CD1c-positive myeloid dendritic cell (primary cell): ENCODE measurements around the gene GALM.
"Not testable (repeated sequence)": the region's sequence is repeated elsewhere in the genome, so short reads cannot be mapped to it uniquely, and the experiment has no call there.

Source experiments
- DNase-seq: peaks from one replicate; pipeline ENCODE4 v3.0.0-alpha.2; 2016; ENCODE audit errors: extremely low spot score

The GALM gene

DNA sequence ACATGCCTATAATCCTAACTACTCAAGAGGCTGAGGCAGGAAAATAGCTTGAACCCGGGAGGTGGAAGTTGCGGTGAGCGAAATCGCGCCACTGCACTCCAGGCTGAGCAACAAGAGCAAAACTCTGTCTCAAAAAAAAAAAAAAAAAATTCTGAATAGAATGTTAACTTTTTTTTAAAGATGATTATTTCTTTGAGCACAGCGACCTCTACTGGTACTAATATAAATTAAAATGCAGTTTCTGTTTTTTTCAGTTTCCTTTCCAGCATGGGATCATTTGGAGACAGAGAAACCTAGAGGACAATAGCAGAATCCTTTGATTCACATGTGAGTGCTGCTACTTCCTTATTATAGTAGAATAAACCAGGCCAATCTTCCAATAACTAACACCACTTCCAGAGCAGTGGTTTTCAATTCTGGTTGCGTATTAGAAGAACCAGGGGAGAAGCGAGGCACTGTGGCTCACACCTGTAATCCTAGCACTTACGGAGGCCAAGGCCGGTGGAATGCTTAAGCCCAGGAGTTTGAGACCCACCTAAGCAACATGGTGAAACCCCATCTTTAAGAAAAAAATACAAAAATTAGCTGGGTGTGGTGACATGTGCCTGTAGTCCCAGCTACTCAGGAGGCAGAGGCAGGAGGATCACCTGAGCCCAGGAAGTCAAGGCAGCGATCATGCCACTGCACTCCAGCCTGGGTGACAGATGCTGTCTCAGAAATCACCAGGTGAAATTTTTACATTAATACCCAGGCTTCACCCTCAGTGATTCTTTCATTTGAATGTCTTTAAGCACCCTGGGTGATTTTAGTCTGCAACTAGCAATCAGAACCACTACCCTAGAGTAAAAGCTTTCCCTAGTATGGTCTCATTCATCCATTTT lies 75.2 kb downstream of the GALM start:
- peak; percentile 84 for DNase-seq

DNA sequence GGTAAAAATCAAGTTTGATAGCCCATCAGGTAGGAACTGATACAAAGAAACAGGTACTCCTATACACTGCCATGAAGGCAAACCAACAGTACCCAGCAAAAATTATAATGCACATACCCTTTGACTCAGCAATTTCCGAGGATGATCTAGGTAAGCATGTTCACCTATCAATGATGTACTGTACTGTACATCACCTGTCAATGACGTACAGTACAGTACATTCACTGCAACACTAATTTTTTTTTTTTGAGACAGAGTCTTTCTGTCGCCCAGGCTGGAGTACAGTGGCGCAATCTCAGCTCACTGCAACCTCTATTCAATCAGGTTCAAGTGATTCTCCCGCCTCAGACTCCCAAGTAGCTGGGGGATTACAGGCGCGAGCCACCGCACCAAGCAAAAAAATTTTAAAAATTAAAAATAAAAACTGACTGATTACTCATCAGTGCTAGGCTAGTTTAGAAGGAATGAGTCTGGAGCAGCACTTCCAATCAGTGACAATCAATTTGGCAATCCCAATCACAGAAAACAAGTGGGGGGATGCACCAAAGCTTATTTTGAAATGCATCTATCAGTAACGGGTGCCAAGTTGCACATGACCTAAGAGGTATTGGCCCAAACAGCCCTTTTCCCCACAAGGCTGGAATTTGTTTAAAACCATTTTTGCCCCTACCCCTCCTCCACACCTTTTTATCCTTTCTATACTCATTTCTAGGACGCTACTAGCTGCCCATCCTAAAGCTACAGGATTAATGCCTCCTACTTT lies 77.1 kb downstream of the GALM start:
- no peak for DNase-seq

DNA sequence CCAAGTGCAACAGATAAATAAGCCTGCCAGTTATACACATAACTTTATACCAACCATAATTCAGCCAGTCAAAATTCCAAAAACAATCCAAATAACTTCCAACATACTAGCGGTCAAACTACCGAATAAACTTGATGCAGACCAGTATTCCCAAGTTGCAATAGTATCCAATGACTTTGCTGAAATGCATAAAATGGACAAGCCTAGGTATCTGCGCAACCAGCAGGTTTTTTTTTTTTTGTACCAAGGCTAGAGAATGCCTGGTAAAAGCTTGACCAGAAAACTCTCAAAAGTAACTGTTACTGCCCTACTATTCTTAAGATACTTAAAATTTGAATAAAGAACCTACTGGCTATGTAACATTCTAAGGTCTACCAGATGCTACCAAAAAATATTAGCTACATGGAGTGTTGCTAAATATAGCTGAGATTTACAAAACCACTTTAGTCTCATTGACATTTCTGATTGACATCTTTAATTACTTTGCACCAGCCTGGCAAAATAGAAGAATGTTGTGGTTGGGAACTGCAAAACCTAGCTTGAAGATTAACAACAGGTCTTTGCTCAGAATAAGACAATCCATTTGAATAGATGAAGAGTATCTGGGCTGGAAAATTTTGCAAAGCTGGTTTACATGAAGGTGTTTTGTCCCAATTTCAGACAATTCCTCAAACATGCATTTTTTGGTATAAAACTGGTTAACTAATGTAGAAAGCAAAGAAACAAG lies 77.9 kb downstream of the GALM start:
- DNase-seq = no peak

DNA sequence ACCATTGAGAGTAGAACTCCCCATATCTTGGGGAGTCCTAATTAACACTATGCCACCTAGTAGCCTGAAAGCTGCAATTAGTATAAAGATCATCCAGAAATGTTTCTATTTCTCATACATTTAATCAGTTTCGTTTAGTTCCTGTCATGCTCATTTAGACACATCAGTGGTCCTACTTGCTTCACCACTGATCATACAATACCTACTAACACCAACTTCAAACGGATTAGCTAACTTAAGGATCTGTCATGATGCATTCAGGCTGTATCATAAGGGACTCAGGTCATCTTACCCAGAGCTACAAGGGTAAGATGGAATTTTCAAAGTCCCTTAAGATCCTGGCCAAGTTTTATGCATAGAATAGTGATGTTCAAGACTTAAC lies 78.5 kb downstream of the GALM start:
- no peak for DNase-seq

DNA sequence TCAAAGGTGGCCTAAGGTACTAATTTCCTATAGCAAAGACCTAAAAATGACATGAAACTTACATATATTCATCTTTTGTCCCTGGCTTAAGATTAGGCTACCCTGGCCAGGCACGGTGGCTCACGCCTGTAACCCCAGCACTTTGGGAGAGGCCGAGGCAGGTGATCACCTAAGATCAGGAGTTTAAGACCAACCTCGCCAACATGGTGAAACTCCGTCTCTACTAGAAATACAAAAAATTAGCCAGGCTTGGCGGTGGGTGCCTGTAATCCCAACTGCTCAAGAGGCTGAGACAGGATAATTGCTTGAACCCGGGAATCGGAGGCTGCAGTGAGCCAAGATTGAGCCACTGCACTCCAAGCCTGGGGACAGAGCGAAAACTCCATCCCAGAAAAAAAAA lies 79.4 kb downstream of the GALM start:
- no peak for DNase-seq

DNA sequence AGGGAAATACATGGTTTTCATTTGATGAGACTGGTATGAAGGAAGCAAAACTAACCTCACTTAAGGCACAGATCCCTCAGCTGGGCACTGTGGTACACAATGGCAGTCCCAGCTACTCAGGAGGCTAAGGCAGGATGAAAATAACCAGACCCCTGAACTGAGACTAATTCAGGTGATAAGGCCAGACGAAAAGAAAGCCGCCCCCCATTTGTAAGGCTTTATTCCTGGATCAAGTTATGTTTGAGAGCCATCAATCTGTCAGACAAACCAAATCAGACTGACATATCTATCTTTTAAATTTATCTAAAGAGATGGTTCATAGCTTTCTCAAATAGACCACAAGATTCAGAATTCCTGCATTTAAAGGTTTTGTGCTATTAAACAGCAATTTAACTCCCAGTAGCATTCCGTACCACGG lies 81.1 kb downstream of the GALM start:
- no peak for DNase-seq

DNA sequence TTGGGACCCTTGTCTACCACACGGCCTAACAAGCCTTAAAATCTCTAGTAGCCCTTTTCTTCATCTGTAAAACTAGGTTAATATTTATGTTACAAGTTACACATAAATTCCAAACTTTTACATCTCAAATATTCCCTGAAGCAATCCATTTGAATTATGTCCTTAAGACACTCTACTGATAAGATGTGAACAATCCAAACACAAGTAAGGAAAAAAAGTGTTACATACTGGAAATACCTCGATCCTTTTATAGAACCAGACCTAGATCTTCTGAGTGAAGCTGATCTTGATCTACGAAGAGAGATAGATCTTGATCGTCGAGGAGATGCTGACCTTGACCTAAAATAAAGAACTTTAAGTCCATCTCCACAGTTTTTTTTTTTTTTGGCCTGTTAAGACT lies 81.9 kb downstream of the GALM start:
- no peak for DNase-seq

DNA sequence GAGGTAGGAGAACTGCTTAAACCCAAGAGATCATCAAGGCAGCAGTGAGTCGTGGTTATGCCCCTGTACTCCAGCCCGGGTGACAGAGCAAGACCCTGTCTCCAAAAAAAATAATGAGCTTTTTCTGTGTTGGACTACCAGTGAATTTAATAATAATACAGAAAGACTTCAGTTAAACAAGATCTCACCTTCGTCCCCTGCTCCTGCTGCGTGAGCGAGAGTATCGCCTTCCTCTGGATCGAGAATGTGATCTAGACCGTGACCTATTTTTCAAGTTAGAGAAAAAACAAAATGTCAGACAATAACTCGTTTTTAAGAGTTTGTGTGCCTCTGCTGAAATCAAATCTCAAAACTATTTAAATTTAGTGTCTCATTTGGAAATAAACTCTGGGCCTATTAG lies 82.5 kb downstream of the GALM start:
- no peak for DNase-seq

DNA sequence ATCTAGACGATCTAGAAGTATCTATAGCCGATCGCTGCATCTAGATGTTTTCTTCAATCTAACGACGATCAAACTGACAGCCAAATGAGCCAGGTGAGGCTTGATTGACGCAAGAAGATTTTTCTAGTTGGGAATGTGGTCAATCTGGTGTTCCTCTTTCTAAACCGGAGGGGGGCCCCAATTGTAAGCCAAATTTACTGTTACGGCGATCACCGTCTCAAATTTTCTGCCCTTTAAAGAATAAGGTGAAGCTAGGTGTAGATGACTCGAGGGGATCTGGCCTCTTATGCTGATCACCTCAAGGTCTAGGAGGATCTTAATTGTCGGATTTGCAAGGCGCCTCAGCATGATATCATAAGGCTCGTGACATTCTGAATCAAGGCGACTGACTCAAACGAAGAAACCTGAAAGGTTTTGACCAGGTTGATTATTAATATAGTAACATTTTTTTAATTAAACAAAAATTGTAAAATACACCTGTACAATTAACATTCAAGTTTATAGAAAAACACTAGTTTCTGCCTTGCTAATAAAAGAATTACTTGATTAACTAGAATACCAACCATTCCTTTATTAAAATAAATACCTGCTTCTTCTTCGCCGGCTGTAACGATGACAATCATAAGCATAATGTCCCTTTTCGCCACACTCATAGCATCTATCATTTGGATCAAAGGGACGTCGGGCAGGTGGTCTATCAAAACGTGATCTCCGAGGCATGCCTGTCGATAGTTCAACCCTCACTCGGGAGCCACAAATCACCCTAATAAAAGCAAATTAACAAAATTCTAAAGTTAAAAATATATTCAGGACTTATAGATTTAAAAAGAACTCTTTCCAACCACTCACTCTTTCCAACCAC lies 83.3 kb downstream of the GALM start:
- no peak for DNase-seq

DNA sequence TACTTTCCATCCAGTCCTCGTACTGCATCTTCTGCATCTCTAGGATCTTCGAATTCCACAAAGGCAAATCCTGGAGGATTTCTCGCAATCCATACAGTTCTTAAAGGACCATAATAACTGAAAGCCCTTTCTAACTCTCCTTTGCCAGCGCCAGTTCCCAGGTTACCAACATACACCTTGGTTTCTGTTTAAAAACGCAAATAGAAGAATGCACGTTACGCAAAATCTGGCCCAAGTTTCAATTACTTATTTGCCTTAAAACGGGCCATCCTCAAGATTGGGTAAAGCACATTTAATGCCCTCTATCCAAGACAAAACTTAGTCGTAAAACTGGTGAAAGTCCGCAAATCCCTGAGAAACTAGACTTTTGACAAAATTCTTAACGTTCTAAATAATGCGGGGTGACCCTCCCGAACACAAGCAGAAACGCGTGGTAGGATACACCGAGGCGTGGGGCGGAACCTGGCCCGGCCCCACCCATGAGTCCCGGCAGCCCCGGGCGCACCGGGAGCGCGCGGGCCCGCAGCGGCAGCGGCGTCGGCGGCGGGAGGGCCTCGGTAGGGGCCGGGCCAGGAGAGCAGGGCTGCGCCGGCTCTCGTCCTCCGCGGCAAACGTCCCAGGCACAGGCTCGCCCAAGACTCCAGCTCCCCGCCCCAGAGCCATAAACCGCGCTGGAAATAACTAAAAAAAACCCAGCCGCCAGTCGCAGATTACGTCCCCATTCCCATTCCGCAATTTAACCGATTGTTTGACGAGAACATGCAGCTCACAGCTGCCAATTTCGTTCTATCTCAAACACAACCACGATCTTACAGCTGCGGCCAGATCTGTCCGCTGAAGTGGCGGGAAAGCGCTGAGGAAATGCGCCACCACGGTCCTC lies 84.3 kb downstream of the GALM start:
- peak; percentile 54 for DNase-seq

DNA sequence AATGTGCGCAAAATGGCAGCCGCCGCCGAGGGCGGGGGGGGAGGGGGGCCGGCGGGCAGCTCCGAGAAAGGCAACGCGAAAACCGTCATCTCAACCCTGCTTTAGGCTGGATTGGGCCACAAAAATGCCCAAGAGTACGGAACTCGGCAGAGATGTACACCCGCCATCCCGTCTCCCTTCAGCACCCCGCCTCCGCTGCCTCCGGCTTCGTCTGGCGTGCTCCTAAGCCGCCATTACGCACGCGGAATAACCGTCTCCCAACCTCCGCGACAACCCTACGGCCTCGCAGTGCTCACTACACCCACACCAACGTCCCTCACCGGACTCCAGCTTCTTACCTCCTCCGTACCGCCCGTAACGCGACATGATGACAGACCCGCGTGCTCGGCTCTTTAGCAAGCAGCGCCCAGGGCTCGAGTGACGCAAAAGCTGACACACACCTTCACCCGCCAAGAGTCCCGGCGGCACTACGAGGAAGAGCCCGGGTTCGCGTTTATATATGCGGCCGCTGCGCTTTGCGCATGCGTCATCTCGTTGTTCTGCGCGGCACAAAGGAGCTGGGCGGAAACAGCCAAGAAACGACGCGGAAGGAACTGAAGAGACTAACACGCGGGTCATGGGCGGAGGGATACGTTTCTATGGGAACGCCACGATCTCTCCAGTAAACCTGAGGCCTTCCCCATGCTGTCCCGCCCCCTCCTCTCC lies 85.1 kb downstream of the GALM start, which contains the start of gene SRSF7:
Gene SRSF7 (minus strand): TSS at position 471 of the 705 bp plus-strand sequence. CDS start 105 bp downstream, at position 366.
- peak; percentile 100 for DNase-seq

DNA sequence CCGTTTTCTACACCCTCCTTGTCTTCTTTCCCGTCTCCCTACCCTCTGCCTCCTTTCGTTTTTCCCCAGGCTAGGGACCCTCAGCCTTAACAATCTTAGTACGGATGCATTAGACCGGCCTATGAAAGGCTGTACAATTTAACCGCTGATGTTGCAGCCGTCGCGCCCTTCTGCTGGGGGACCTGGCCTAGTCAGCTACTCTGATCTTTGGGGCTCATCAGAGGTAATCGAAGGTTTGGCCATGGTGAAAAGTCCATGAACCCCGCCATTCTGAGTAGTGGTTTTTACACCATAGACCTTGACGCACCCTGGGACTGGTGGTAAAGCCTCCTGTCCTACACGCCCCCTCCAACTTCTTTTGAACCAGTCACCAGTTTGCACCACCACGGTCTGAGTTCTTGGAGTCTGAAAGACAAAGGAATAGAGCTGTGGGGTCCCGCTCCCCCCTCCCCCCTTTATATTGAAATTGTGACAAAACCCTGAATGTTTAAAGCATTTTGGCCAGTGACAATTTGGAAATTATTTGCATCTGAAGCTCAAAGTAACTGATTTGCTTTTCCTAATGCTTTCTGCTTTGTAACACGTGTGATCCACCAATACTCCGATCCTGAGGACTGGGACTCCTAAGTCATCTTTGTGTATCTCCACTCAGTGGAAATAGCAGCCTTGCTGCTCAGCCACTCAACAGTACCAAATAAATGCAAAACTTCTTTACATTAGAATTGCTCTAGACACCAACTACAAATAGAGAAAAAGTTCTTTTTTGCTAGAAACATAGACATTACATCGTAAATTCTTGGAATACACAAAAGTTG lies 85.9 kb downstream of the GALM start:
- DNase-seq = no peak

DNA sequence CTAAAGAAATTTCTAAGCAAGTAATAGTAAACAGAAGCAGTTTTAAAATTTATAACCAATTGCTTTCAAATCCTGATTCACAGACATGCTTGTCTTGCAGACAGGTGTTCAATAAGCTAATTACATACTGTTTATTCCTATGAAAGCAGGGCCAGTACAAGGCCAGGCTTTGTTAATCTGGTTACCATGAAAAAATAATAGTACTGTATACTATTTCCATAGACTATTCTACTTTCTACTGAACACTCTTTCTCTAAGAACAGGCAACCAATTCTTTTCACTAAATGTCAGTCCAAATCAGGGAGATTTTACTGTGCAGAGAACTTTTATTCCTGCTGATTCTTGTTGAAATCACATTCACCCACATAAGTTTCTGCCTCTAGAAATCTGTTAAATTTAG lies 88.1 kb downstream of the GALM start:
- no peak for DNase-seq

DNA sequence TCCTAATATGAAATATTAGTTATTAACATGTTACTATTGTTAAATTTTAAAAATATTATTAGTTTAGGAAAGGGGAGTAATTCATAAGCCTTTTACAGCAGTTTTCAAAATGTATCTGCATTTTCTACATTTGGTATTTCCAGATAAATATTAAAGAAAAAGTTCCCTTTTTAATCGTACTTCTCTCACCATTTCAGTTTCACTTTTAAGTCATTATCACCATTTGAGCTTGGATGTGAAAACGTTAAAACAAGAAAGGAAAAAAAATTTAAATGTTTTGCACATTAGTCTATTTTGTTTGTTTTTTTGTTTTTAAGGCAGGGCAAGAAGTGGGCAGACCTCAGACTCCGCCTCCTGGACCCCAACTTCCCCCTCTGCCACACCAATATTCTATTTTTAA lies 88.6 kb downstream of the GALM start:
- no peak for DNase-seq

DNA sequence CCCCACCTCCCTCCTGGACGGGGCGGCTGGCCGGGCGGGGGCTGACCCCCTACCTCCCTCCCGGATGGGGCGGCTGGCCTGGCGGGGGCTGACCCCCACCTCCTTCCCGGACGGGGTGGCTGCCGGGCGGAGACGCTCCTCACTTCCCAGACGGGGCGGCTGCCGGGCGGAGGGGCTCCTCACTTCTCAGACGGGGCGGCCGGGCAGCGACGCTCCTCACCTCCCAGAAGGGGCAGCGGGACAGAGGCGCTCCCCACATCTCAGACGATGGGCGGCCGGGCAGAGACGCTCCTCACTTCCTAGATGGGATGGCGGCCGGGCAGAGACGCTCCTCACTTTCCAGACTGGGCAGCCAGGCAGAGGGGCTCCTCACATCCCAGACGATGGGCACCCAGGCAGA lies 90.0 kb downstream of the GALM start:
- not testable (repeated sequence) for DNase-seq

DNA sequence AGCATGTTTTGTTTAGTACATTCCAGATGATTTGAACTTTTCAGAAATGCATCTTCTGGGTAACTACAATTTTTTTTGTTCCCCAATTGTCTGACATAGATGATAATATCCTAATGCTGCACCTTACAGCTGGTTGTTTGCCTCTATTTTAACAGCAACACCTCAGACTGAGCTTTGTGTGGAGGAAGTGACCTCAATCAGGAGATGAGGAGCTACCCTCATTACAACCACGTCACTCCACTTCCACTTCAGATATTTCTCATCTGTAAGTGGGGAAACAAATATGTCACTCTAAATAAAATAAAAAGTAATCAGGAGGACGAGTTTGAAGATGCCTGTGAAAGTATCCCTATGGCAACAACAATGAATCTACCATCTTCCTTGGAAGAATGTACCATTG lies 97.3 kb downstream of the GALM start:
- no peak for DNase-seq

DNA sequence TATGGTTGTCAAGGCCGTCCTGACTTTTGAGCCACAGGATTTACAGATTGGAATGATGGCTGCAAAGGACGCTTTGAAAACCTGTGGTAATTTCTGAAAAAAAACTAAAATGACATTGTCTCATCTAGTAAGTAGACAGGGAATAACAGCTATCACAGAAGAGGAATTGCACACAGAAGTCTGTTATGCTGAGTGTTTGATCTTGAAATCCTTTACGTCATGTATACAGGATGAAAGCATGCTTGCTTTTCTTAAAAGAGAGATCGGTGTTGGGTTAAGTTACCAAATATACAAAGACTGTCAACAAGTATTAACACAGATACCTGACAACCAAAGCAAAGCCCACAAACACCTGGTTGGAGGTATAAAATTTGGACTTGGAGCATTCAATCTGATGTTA lies 97.8 kb downstream of the GALM start:
- DNase-seq = no peak

DNA sequence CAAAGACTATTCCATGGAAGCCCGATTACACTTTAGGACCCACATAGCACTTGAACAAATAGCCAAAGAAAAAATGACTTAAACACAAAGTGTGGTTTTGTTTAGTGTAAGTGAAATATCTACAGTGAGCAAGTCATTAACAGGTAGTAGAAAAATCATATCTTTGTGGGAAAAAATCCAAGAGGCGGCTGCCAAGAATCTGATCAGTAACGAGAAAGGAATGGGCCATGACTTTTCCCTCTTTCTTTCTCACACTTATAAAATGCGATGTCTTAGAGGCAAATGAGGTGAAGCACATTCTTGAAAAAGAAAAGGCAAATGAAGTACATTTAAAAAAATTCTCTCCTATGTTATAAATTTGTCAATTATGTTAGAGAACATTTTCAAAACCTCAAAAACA lies 99.2 kb downstream of the GALM start:
- DNase-seq = no peak

DNA sequence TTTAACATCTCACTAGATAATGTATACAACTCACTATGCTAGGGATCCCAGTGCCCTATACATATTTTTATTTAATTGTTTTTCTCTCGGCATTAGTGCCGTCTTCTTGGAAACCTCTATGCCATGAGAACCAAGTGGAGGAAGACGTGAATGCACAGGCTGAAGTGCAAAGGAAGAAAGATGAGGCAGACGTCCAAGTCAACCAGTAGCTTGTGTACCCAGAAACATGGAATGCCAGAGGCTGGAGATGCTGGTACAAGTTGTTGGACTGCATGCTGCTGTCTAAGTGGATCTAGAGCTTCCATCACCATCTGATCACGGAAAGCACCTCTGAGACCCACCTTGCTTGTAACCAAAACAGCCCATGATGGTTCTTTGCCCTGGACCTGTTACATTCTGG lies 99.6 kb downstream of the GALM start:
- DNase-seq = no peak
